Measurements from ENCODE around the gene MS4A6E. TPM values are rescaled to one million over a fixed set of nuclear protein-coding genes. Genes with fewer than 3 reads are reported as not detected.

MS4A6E gene
- total and polyA plus RNA-seq, 2 experiments from 2014 or later = not detected

- H2AFZ ChIP-seq = no peak overlapping the region
- Mint-ChIP-seq H3K27ac (no peak overlapping the region), H3K4me1 (no peaks in the 10 kb centered on the region), H3K4me3 (no peak overlapping the region), H3K9me3 (no peaks in the 10 kb centered on the region; the same call in 1 of the 3 replicates), H3K36me3 (ENCODE audit: low read depth) (no peaks in the 10 kb centered on the region), H3K27me3 (ENCODE audit: insufficient read depth, low read depth, poor library complexity) (no peaks in the 10 kb centered on the region)
- no peak overlapping the region for H3K27ac ChIP-seq (ENCODE audit: low read depth)
- no peak for DNase-seq (ENCODE audit: low spot score)
- peaks cover 26% of the 10 kb centered on the region for H3K9me2 ChIP-seq (ENCODE audit: insufficient read depth)
- ATAC-seq = no peak
- no peaks in the 10 kb centered on the region for H3K79me2 ChIP-seq (replicated peaks; ENCODE audit: insufficient read depth)
- H3K4me2 ChIP-seq = no peak overlapping the region
- H3K36me3 ChIP-seq (ENCODE audit: insufficient read depth) = no peaks in the 10 kb centered on the region
- no peaks in the 10 kb centered on the region for H3F3A ChIP-seq (replicated peaks; ENCODE audit: low read depth)
- no peak overlapping the region for H3K4me3 ChIP-seq
- H3K27me3 ChIP-seq (ENCODE audit: insufficient read depth) = no peaks in the 10 kb centered on the region
- no peak for TF ChIP-seq STAT1 (IDR thresholded peaks at IDR 0.05; ENCODE audit: unreplicated experiment)
- H3K4me1 ChIP-seq (ENCODE audit: insufficient read depth) = no peaks in the 10 kb centered on the region
- no peaks in the 10 kb centered on the region for H4K20me1 ChIP-seq (replicated peaks; ENCODE audit: insufficient read depth)
Observed at GRCh38 chr11:60377401-60378136, 50.5 kb downstream of the MS4A6E start.

GRCh38 chr11:60378354-60378753, 51.3 kb downstream of the MS4A6E start, which contains the start of gene MS4A7:
TSS of gene MS4A7 (plus strand) at chr11:60378532. CDS start at chr11:60383142, 4,610 bp downstream.
- Mint-ChIP-seq H3K27me3 (ENCODE audit: insufficient read depth, low read depth, poor library complexity) (no peaks in the 10 kb centered on the region), H3K36me3 (ENCODE audit: low read depth) (no peaks in the 10 kb centered on the region), H3K9me3 (no peaks in the 10 kb centered on the region; the same call in 1 of the 3 replicates), H3K4me3 (no peak within 1 kb of the TSS), H3K27ac (no peak within 1 kb of the TSS), H3K4me1 (no peaks in the 10 kb centered on the region)
- H4K20me1 ChIP-seq (replicated peaks; ENCODE audit: insufficient read depth) = no peaks in the 10 kb centered on the region
- no peaks in the 10 kb centered on the region for H3K79me2 ChIP-seq (replicated peaks; ENCODE audit: insufficient read depth)
- H2AFZ ChIP-seq = no peak within 1 kb of the TSS
- H3K27me3 ChIP-seq (ENCODE audit: insufficient read depth) = no peaks in the 10 kb centered on the region
- no peak within 1 kb of the TSS for H3K4me2 ChIP-seq
- DNase-seq (ENCODE audit: low spot score) = no peak
- no peaks in the 10 kb centered on the region for H3K4me1 ChIP-seq (ENCODE audit: insufficient read depth)
- no peak within 1 kb of the TSS for H3K4me3 ChIP-seq
- no peak within 1 kb of the TSS for H3K27ac ChIP-seq (ENCODE audit: low read depth)
- H3F3A ChIP-seq (replicated peaks; ENCODE audit: low read depth) = no peaks in the 10 kb centered on the region
- no peak for ATAC-seq
- peaks cover 22% of the 10 kb centered on the region for H3K9me2 ChIP-seq (ENCODE audit: insufficient read depth)
- H3K36me3 ChIP-seq (ENCODE audit: insufficient read depth) = no peaks in the 10 kb centered on the region
- TF ChIP-seq EZH2 (IDR thresholded peaks at IDR 0.05; ENCODE audit: low read depth, unreplicated experiment) (no peak), STAT1 (IDR thresholded peaks at IDR 0.05; ENCODE audit: unreplicated experiment) (no peak), NANOG (IDR thresholded peaks at IDR 0.05; ENCODE audit: borderline replicate concordance) (no peak), EZH2phosphoT487 (IDR thresholded peaks at IDR 0.05; ENCODE audit: unreplicated experiment) (no peak), JUNB (IDR thresholded peaks at IDR 0.05; ENCODE audit: unreplicated experiment) (no peak), POLR2AphosphoS5 (IDR thresholded peaks at IDR 0.05; ENCODE audit: low read depth) (no peak), CREB1 (CRISPR knock-in tag; IDR thresholded peaks at IDR 0.05; ENCODE audit: low read depth) (no peak), REST (IDR thresholded peaks at IDR 0.05; ENCODE audit: unreplicated experiment) (no peak), ZNF331 (CRISPR knock-in tag; IDR thresholded peaks at IDR 0.05; ENCODE audit: low read depth) (no peak), ZNF114 (CRISPR knock-in tag; IDR thresholded peaks at IDR 0.05) (no peak)
- TF ChIP-seq, protein P1, sequence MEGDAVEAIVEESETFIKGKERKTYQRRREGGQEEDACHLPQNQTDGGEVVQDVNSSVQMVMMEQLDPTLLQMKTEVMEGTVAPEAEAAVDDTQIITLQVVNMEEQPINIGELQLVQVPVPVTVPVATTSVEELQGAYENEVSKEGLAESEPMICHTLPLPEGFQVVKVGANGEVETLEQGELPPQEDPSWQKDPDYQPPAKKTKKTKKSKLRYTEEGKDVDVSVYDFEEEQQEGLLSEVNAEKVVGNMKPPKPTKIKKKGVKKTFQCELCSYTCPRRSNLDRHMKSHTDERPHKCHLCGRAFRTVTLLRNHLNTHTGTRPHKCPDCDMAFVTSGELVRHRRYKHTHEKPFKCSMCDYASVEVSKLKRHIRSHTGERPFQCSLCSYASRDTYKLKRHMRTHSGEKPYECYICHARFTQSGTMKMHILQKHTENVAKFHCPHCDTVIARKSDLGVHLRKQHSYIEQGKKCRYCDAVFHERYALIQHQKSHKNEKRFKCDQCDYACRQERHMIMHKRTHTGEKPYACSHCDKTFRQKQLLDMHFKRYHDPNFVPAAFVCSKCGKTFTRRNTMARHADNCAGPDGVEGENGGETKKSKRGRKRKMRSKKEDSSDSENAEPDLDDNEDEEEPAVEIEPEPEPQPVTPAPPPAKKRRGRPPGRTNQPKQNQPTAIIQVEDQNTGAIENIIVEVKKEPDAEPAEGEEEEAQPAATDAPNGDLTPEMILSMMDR (conservative IDR thresholded peaks at IDR 0.05; ENCODE audit: low read depth in 2 of 2) = no peak
- TF ChIP-seq, protein P2, sequence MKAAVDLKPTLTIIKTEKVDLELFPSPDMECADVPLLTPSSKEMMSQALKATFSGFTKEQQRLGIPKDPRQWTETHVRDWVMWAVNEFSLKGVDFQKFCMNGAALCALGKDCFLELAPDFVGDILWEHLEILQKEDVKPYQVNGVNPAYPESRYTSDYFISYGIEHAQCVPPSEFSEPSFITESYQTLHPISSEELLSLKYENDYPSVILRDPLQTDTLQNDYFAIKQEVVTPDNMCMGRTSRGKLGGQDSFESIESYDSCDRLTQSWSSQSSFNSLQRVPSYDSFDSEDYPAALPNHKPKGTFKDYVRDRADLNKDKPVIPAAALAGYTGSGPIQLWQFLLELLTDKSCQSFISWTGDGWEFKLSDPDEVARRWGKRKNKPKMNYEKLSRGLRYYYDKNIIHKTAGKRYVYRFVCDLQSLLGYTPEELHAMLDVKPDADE (IDR thresholded peaks at IDR 0.05) = no peak

Measured in GM23338 (cell line).